GM06990 (cell line): ENCODE data around the gene ISY1.

Experiments
- DNase-seq: peaks from one replicate; pipeline ENCODE4 v3.0.0-alpha.2; 2011; ENCODE audit not compliant: insufficient read length; ENCODE audit errors: extremely low read depth
- H3K27me3 ChIP-seq: replicated peaks from 2 replicates; pipeline ENCODE4 v1.6.0; 2011; ENCODE audit warnings: low read length; ENCODE audit not compliant: control insufficient read depth, insufficient read depth
- H3K36me3 ChIP-seq: 2 replicates; pipeline ENCODE4 v1.5.1; 2011; ENCODE audit warnings: low read length; ENCODE audit not compliant: control insufficient read depth, insufficient read depth
- H3K4me3 ChIP-seq: replicated peaks from 2 replicates; pipeline ENCODE4 v1.5.1; 2011; ENCODE audit warnings: low read depth, mild to moderate bottlenecking, control low read depth, low read length
- CTCF ChIP-seq: IDR thresholded peaks from 2 replicates; pipeline ENCODE4 v1.5.1; 2011; ENCODE audit warnings: low read length, control low read depth, mild to moderate bottlenecking, inconsistent platforms; ENCODE audit not compliant: insufficient read depth, poor library complexity, severe bottlenecking

ISY1 gene

GRCh38 chr3:129132097-129132866, 28.6 kb downstream of the ISY1 start:
- TF ChIP-seq CTCF, result no peak
- no peak overlapping the region for H3K4me3 ChIP-seq
- no peaks in the 10 kb centered on the region for H3K27me3 ChIP-seq
- H3K36me3 ChIP-seq, result peaks cover 38% of the 10 kb centered on the region
- DNase-seq, result no peak

DNA sequence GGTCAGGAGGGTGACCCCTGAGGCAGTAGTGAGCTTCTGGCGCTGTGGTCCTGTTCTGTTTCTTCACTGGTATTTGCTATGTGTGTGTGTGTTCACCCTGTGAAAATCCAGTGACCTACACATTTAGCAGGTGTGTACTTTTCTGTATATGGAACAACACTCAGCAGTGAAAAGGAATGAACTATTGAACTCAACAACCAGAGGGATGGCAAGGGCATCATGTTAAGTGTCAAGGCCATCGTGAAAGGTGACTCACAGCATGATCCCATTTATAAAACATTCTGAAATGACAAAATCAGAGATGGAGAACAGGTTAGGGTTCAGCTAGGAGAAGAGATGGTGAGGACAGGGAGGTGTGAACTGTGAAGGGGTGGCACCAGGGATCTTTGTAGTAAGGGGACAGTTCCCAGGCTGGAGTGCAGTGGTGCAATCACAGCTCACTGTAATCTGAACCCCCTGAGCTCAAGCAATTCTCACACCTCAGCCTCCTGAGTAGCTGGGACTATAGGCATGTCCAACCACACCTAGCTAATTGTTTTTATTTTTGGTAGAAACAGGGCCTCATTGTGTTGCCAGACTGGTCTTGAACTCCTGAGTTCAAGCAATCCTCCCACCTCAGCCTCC, 29.3 kb downstream of the ISY1 start:
- peaks cover 38% of the 10 kb centered on the region for H3K36me3 ChIP-seq
- no peak overlapping the region for H3K4me3 ChIP-seq
- DNase-seq, result no peak
- no peak for TF ChIP-seq CTCF
- no peaks in the 10 kb centered on the region for H3K27me3 ChIP-seq

GRCh38 chr3:129130291-129130813, 30.5 kb downstream of the ISY1 start:
- Histone ChIP-seq H3K4me3 (no peak overlapping the region), H3K27me3 (no peaks in the 10 kb centered on the region), H3K36me3 (peaks cover 37% of the 10 kb centered on the region)
- DNase-seq, result no peak
- no peak for TF ChIP-seq CTCF

GRCh38 chr3:129128357-129129155, 32.3 kb downstream of the ISY1 start:
- Histone ChIP-seq H3K4me3 (no peak overlapping the region), H3K27me3 (no peaks in the 10 kb centered on the region), H3K36me3 (peaks cover 26% of the 10 kb centered on the region)
- no peak for TF ChIP-seq CTCF
- no peak for DNase-seq

- no peak for TF ChIP-seq CTCF
- H3K27me3 ChIP-seq, result no peaks in the 10 kb centered on the region
- DNase-seq, result no peak
- H3K4me3 ChIP-seq, result no peak overlapping the region
- peaks cover 21% of the 10 kb centered on the region for H3K36me3 ChIP-seq
Observed at GRCh38 chr3:129126726-129127280, 34.1 kb downstream of the ISY1 start.
